ENCODE data around the gene SLC35E4.

The SLC35E4 gene

GRCh38 chr22:30596886-30597285 lies 38.7 kb upstream of the SLC35E4 start:
- Histone ChIP-seq H3K36me3 (no peaks in the 10 kb centered on the region), H3K4me3 (ENCODE audit: low read depth, low read length) (no peak overlapping the region), H3K9me3 (no peaks in the 10 kb centered on the region), H3K4me1 (no peaks in the 10 kb centered on the region), H3K27me3 (peaks cover 18% of the 10 kb centered on the region)
- TF ChIP-seq CTCF (IDR thresholded peaks at IDR 0.05; ENCODE audit: low read depth, low read length), result no peak
- no peak for DNase-seq

GRCh38 chr22:30598986-30599385 lies 36.6 kb upstream of the SLC35E4 start:
- no peaks in the 10 kb centered on the region for H3K9me3 ChIP-seq
- H3K4me3 ChIP-seq (ENCODE audit: low read depth, low read length), result no peak overlapping the region
- no peak for DNase-seq
- H3K36me3 ChIP-seq, result no peaks in the 10 kb centered on the region
- H3K27me3 ChIP-seq, result peaks cover 15% of the 10 kb centered on the region
- no peaks in the 10 kb centered on the region for H3K4me1 ChIP-seq
- TF ChIP-seq CTCF (IDR thresholded peaks at IDR 0.05; ENCODE audit: low read depth, low read length), result no peak

- H3K36me3 ChIP-seq, result no peaks in the 10 kb centered on the region
- peaks cover 3% of the 10 kb centered on the region; the same call in 1 of the 2 replicates for H3K4me1 ChIP-seq
- no peaks in the 10 kb centered on the region for H3K9me3 ChIP-seq
- TF ChIP-seq CTCF (IDR thresholded peaks at IDR 0.05; ENCODE audit: low read depth, low read length), result no peak
- H3K4me3 ChIP-seq (ENCODE audit: low read depth, low read length), result no peak overlapping the region
- DNase-seq, result no peak
- peaks cover 11% of the 10 kb centered on the region for H3K27me3 ChIP-seq
Observed at GRCh38 chr22:30600921-30601320, 34.7 kb upstream of the SLC35E4 start.

GRCh38 chr22:30601464-30601863 lies 34.1 kb upstream of the SLC35E4 start:
- H3K27me3 ChIP-seq, result peaks cover 6% of the 10 kb centered on the region
- H3K9me3 ChIP-seq, result no peaks in the 10 kb centered on the region
- no peak for DNase-seq
- no peak for TF ChIP-seq CTCF (IDR thresholded peaks at IDR 0.05; ENCODE audit: low read depth, low read length)
- H3K36me3 ChIP-seq, result no peaks in the 10 kb centered on the region
- H3K4me3 ChIP-seq (ENCODE audit: low read depth, low read length), result no peak overlapping the region
- H3K4me1 ChIP-seq, result peaks cover 6% of the 10 kb centered on the region; the same call in 1 of the 2 replicates

GRCh38 chr22:30602049-30602448 lies 33.5 kb upstream of the SLC35E4 start:
- no peaks in the 10 kb centered on the region for H3K36me3 ChIP-seq
- DNase-seq, result no peak
- TF ChIP-seq CTCF (IDR thresholded peaks at IDR 0.05; ENCODE audit: low read depth, low read length), result peak; percentile 61
- H3K4me1 ChIP-seq, result peaks cover 6% of the 10 kb centered on the region; the same call in 1 of the 2 replicates
- no peak overlapping the region for H3K4me3 ChIP-seq (ENCODE audit: low read depth, low read length)
- H3K9me3 ChIP-seq, result no peaks in the 10 kb centered on the region
- H3K27me3 ChIP-seq, result peaks cover under 1% of the 10 kb centered on the region

GRCh38 chr22:30603801-30604200 lies 31.8 kb upstream of the SLC35E4 start:
- Histone ChIP-seq H3K9me3 (no peaks in the 10 kb centered on the region), H3K4me1 (peaks cover 6% of the 10 kb centered on the region; the same call in 1 of the 2 replicates), H3K36me3 (no peaks in the 10 kb centered on the region), H3K27me3 (no peaks in the 10 kb centered on the region), H3K4me3 (ENCODE audit: low read depth, low read length) (no peak overlapping the region)
- no peak for DNase-seq
- TF ChIP-seq CTCF (IDR thresholded peaks at IDR 0.05; ENCODE audit: low read depth, low read length), result no peak

Measured in BE2C (cell line).